ENCODE results near the gene TMEM145.

DNA sequence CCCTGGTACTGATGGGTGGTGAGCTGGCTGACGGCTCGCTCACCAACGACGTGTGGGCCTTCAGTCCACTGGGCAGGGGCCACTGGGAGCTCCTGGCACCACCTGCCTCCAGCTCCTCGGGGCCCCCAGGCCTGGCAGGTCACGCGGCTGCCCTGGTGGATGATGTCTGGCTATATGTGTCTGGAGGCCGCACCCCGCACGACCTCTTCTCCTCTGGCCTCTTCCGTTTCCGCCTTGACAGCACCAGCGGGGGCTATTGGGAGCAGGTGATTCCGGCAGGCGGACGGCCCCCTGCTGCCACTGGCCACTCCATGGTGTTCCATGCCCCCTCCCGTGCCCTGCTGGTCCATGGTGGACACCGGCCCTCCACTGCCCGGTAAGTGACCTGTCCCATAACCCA lies 22.9 kb downstream of the TMEM145 start:
- no peak for TF ChIP-seq CTCF (conservative IDR thresholded peaks at IDR 0.05)
- TF ChIP-seq EZH2 (IDR thresholded peaks at IDR 0.05; ENCODE audit: low read depth): no peak

Data from PC-9 (cell line).